ENCODE results near the gene AGBL4.

DNA sequence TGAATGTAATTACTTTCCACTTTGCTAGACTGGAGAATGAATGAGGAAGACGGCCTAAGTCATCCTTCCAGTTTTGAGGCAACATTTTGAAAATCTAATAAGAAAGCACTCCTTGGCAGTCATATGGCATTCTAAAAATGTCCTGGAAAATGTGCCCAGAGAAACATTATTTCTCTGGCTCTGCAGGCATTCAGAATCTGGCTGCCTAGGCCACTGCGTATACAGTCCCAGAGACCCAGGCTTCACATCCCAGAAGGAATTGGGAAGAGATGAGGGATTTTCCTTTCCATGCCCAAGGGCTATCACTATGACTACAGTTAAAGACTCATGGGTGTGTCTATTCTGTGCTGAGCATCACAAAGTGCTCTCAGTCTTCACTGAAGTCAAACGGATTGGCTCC is 1339.9 kb downstream of the AGBL4 start:
- TF ChIP-seq, protein P1, sequence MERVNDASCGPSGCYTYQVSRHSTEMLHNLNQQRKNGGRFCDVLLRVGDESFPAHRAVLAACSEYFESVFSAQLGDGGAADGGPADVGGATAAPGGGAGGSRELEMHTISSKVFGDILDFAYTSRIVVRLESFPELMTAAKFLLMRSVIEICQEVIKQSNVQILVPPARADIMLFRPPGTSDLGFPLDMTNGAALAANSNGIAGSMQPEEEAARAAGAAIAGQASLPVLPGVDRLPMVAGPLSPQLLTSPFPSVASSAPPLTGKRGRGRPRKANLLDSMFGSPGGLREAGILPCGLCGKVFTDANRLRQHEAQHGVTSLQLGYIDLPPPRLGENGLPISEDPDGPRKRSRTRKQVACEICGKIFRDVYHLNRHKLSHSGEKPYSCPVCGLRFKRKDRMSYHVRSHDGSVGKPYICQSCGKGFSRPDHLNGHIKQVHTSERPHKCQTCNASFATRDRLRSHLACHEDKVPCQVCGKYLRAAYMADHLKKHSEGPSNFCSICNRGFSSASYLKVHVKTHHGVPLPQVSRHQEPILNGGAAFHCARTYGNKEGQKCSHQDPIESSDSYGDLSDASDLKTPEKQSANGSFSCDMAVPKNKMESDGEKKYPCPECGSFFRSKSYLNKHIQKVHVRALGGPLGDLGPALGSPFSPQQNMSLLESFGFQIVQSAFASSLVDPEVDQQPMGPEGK (CRISPR knock-in tag; IDR thresholded peaks at IDR 0.05; ENCODE audit: borderline replicate concordance) = no peak
- TF ChIP-seq ZNF565 (CRISPR knock-in tag; conservative IDR thresholded peaks at IDR 0.05; ENCODE audit: low read depth) = no peak
- TF ChIP-seq TCF4 (CRISPR knock-in tag; IDR thresholded peaks at IDR 0.05; ENCODE audit: borderline replicate concordance) = no peak
- no peak for TF ChIP-seq ARNTL (CRISPR knock-in tag; IDR thresholded peaks at IDR 0.05; ENCODE audit: borderline replicate concordance, low read depth)
- TF ChIP-seq RARB (CRISPR knock-in tag; IDR thresholded peaks at IDR 0.05) = no peak
- TF ChIP-seq ESRRG (CRISPR knock-in tag; IDR thresholded peaks at IDR 0.05) = no peak
- TF ChIP-seq CSDC2 (CRISPR knock-in tag; IDR thresholded peaks at IDR 0.05) = no peak
- no peak for TF ChIP-seq ZNF70 (CRISPR knock-in tag; IDR thresholded peaks at IDR 0.05)
- TF ChIP-seq ISL1 (CRISPR knock-in tag; IDR thresholded peaks at IDR 0.05) = peak; percentile 45; the same call in 1 of the 2 replicates
- TF ChIP-seq ZFP30 (CRISPR knock-in tag; IDR thresholded peaks at IDR 0.05) = no peak
- no peak for TF ChIP-seq ZFP3 (CRISPR knock-in tag; IDR thresholded peaks at IDR 0.05)
